ENCODE results near the gene ABHD17C.

ABHD17C gene

GRCh38 chr15:80730387-80730786, 35.3 kb downstream of the ABHD17C start:
- Histone ChIP-seq H3K4me2 (peak overlapping the region in 6 of 11 experiments; percentile 10 to 66 (median 47); a peak in 10 of 22 replicates), H3K36me3 (peaks cover 20 to 77% (median 39%) of the 10 kb centered on the region in 11 experiments), H3K4me3 (no peak overlapping the region), H4K20me1 (peaks cover 8 to 92% (median 59%) of the 10 kb centered on the region in 11 experiments; a peak in 19 of 22 replicates), H3K9ac (no peak overlapping the region), H3K27ac (no peak overlapping the region), H3K27me3 (no peaks in the 10 kb centered on the region), H3K9me3 (replicated peaks in 1 of 11) (peaks cover 3 to 19% (median 11%) of the 10 kb centered on the region in 11 experiments; a peak in 20 of 22 replicates), H3K4me1 (peaks cover 0 to 52% (median 12%) of the 10 kb centered on the region in 10 experiments; a peak in 11 of 20 replicates)
- TF ChIP-seq Cebpa-rat (IDR thresholded peaks at IDR 0.05), result no peak

- peaks cover 0 to 52% (median 12%) of the 10 kb centered on the region in 10 experiments; a peak in 11 of 20 replicates for H3K4me1 ChIP-seq
- peak overlapping the region in 6 of 11 experiments; percentile 10 to 66 (median 47); a peak in 10 of 22 replicates for H3K4me2 ChIP-seq
- H3K36me3 ChIP-seq, result peaks cover 18 to 77% (median 39%) of the 10 kb centered on the region in 11 experiments
- TF ChIP-seq Cebpa-rat (IDR thresholded peaks at IDR 0.05), result no peak
- H3K9me3 ChIP-seq (replicated peaks in 1 of 11), result peaks cover 0 to 17% (median 7%) of the 10 kb centered on the region in 11 experiments; a peak in 13 of 22 replicates
- H4K20me1 ChIP-seq, result peaks cover 8 to 92% (median 59%) of the 10 kb centered on the region in 11 experiments; a peak in 19 of 22 replicates
- H3K27ac ChIP-seq, result no peak overlapping the region
- no peaks in the 10 kb centered on the region for H3K27me3 ChIP-seq
- H3K4me3 ChIP-seq, result no peak overlapping the region
- no peak overlapping the region for H3K9ac ChIP-seq
Observed at GRCh38 chr15:80730926-80731325, 35.8 kb downstream of the ABHD17C start.

GRCh38 chr15:80732167-80732566, 37.1 kb downstream of the ABHD17C start:
- H3K9me3 ChIP-seq (replicated peaks in 1 of 11), result peaks cover 0 to 21% (median 14%) of the 10 kb centered on the region in 11 experiments; a peak in 17 of 22 replicates
- H3K27me3 ChIP-seq, result no peaks in the 10 kb centered on the region
- H3K9ac ChIP-seq, result no peak overlapping the region
- H3K4me2 ChIP-seq, result no peak overlapping the region; a peak in 1 of 22 replicates
- H3K36me3 ChIP-seq, result peaks cover 16 to 77% (median 45%) of the 10 kb centered on the region in 11 experiments
- TF ChIP-seq Cebpa-rat (IDR thresholded peaks at IDR 0.05), result no peak
- peaks cover 8 to 87% (median 59%) of the 10 kb centered on the region in 11 experiments; a peak in 19 of 22 replicates for H4K20me1 ChIP-seq
- no peak overlapping the region for H3K4me3 ChIP-seq
- H3K4me1 ChIP-seq, result peaks cover 0 to 57% (median 12%) of the 10 kb centered on the region in 10 experiments; a peak in 11 of 20 replicates
- no peak overlapping the region for H3K27ac ChIP-seq

GRCh38 chr15:80732818-80733217, 37.7 kb downstream of the ABHD17C start:
- Histone ChIP-seq H3K9me3 (replicated peaks in 1 of 11) (peaks cover 0 to 28% (median 20%) of the 10 kb centered on the region in 11 experiments; a peak in 17 of 22 replicates), H3K4me2 (no peak overlapping the region), H3K9ac (no peak overlapping the region), H3K27ac (no peak overlapping the region), H3K36me3 (peaks cover 22 to 77% (median 45%) of the 10 kb centered on the region in 11 experiments; a peak in 21 of 22 replicates), H4K20me1 (peaks cover 6 to 86% (median 52%) of the 10 kb centered on the region in 11 experiments; a peak in 19 of 22 replicates), H3K27me3 (no peaks in the 10 kb centered on the region), H3K4me1 (peaks cover 0 to 55% (median 12%) of the 10 kb centered on the region in 10 experiments; a peak in 11 of 20 replicates), H3K4me3 (no peak overlapping the region)
- no peak for TF ChIP-seq Cebpa-rat (IDR thresholded peaks at IDR 0.05)

GRCh38 chr15:80733460-80733859, 38.4 kb downstream of the ABHD17C start:
- no peak overlapping the region for H3K27ac ChIP-seq
- peaks cover 0 to 48% (median 12%) of the 10 kb centered on the region in 10 experiments; a peak in 11 of 20 replicates for H3K4me1 ChIP-seq
- no peak overlapping the region for H3K4me3 ChIP-seq
- no peak overlapping the region for H3K4me2 ChIP-seq
- H4K20me1 ChIP-seq, result peaks cover 4 to 86% (median 46%) of the 10 kb centered on the region in 11 experiments; a peak in 19 of 22 replicates
- no peak for TF ChIP-seq Cebpa-rat (IDR thresholded peaks at IDR 0.05)
- no peak overlapping the region for H3K9ac ChIP-seq
- H3K27me3 ChIP-seq, result no peaks in the 10 kb centered on the region
- H3K9me3 ChIP-seq (replicated peaks in 1 of 11), result peaks cover 0 to 34% (median 26%) of the 10 kb centered on the region in 11 experiments; a peak in 19 of 22 replicates
- peaks cover 26 to 77% (median 45%) of the 10 kb centered on the region in 11 experiments; a peak in 21 of 22 replicates for H3K36me3 ChIP-seq

GRCh38 chr15:80735344-80735743, 40.2 kb downstream of the ABHD17C start:
- H4K20me1 ChIP-seq, result peaks cover 0 to 87% (median 34%) of the 10 kb centered on the region in 11 experiments; a peak in 18 of 22 replicates
- no peak for TF ChIP-seq Cebpa-rat (IDR thresholded peaks at IDR 0.05)
- H3K27me3 ChIP-seq, result no peaks in the 10 kb centered on the region
- no peak overlapping the region for H3K9ac ChIP-seq
- peaks cover 26 to 84% (median 59%) of the 10 kb centered on the region in 11 experiments; a peak in 21 of 22 replicates for H3K36me3 ChIP-seq
- H3K4me3 ChIP-seq, result no peak overlapping the region
- no peak overlapping the region for H3K27ac ChIP-seq
- H3K4me1 ChIP-seq, result peaks cover 0 to 45% (median 8%) of the 10 kb centered on the region in 10 experiments; a peak in 11 of 20 replicates
- no peak overlapping the region for H3K4me2 ChIP-seq
- H3K9me3 ChIP-seq (replicated peaks in 1 of 11), result peaks cover 0 to 42% (median 27%) of the 10 kb centered on the region in 11 experiments; a peak in 19 of 22 replicates

GRCh38 chr15:80736560-80736959, 41.5 kb downstream of the ABHD17C start:
- no peak overlapping the region for H3K4me2 ChIP-seq
- peaks cover 0 to 42% (median 27%) of the 10 kb centered on the region in 11 experiments; a peak in 19 of 22 replicates for H3K9me3 ChIP-seq (replicated peaks in 1 of 11)
- no peak overlapping the region for H3K27ac ChIP-seq
- peaks cover 0 to 84% (median 28%) of the 10 kb centered on the region in 11 experiments; a peak in 18 of 22 replicates for H4K20me1 ChIP-seq
- H3K4me1 ChIP-seq, result peaks cover 0 to 47% (median 5%) of the 10 kb centered on the region in 10 experiments; a peak in 9 of 20 replicates
- no peaks in the 10 kb centered on the region for H3K27me3 ChIP-seq
- no peak for TF ChIP-seq Cebpa-rat (IDR thresholded peaks at IDR 0.05)
- H3K4me3 ChIP-seq, result no peak overlapping the region
- no peak overlapping the region for H3K9ac ChIP-seq
- peaks cover 26 to 86% (median 59%) of the 10 kb centered on the region in 11 experiments; a peak in 21 of 22 replicates for H3K36me3 ChIP-seq

GRCh38 chr15:80739919-80740318, 44.8 kb downstream of the ABHD17C start:
- peaks cover 15 to 63% (median 36%) of the 10 kb centered on the region in 11 experiments; a peak in 20 of 22 replicates for H3K36me3 ChIP-seq
- H3K4me2 ChIP-seq, result peak overlapping the region in 4 of 11 experiments; percentile 35 to 67 (median 56); a peak in 6 of 22 replicates
- no peaks in the 10 kb centered on the region for H3K27me3 ChIP-seq
- no peak overlapping the region for H3K9ac ChIP-seq
- peaks cover 0 to 66% (median 11%) of the 10 kb centered on the region in 10 experiments; a peak in 9 of 20 replicates for H3K4me1 ChIP-seq
- no peak overlapping the region for H3K27ac ChIP-seq
- H4K20me1 ChIP-seq, result peaks cover 0 to 80% (median 15%) of the 10 kb centered on the region in 11 experiments; a peak in 9 of 22 replicates
- peaks cover 0 to 41% (median 30%) of the 10 kb centered on the region in 11 experiments; a peak in 19 of 22 replicates for H3K9me3 ChIP-seq (replicated peaks in 1 of 11)
- no peak for TF ChIP-seq Cebpa-rat (IDR thresholded peaks at IDR 0.05)
- no peak overlapping the region for H3K4me3 ChIP-seq

GRCh38 chr15:80742081-80742480, 47.0 kb downstream of the ABHD17C start:
- Histone ChIP-seq H3K4me3 (no peak overlapping the region), H3K4me2 (peak overlapping the region in 4 of 11 experiments; percentile 35 to 67 (median 56); a peak in 8 of 22 replicates), H3K9ac (no peak overlapping the region), H3K4me1 (peaks cover 0 to 65% (median 11%) of the 10 kb centered on the region in 10 experiments; a peak in 9 of 20 replicates), H3K9me3 (replicated peaks in 1 of 11) (peaks cover 0 to 42% (median 35%) of the 10 kb centered on the region in 11 experiments; a peak in 20 of 22 replicates), H3K27ac (0 out of 22 replicates have a peak overlapping the region, but pooled peaks of 1 of the 11 experiments have one; percentile 13), H4K20me1 (peaks cover 0 to 80% (median 15%) of the 10 kb centered on the region in 11 experiments; a peak in 13 of 22 replicates), H3K36me3 (peaks cover 14 to 63% (median 33%) of the 10 kb centered on the region in 11 experiments; a peak in 21 of 22 replicates), H3K27me3 (no peaks in the 10 kb centered on the region)
- TF ChIP-seq Cebpa-rat (IDR thresholded peaks at IDR 0.05), result no peak

Data from BLaER1 treated with 17β-estradiol and CSF1 and Interleukin-3, amounts not matched to agents 10 nM and 100 nM (cell line).